ENCODE measurements around the gene ZNF778. TPM values are rescaled to one million over a fixed set of nuclear protein-coding genes. Genes with fewer than 3 reads are reported as not detected.

ZNF778 gene
- total and polyA plus RNA-seq, 11 donors, result 1.6 to 14.6 (median 9.2) TPM

- H3K4me3 ChIP-seq, result no peak overlapping the region
- no peaks in the 10 kb centered on the region for H3K9me3 ChIP-seq
- TF ChIP-seq CTCF (IDR thresholded peaks at IDR 0.05) (no peak), POLR2A (IDR thresholded peaks at IDR 0.05) (no peak)
- ATAC-seq (no peak), DNase-seq (peak in 2 of 5 donors; percentile 14 to 48)
- peaks cover 0 to 19% (median 7%) of the 10 kb centered on the region in 12 donors for H3K4me1 ChIP-seq
- intact Hi-C loops (cut with DNase I), result loop anchor here in 1 of 10 donors (10.0 kb wide), 1 partner anchor 381 kb away; the partner anchor contains the start of gene APRT
- H3K27me3 ChIP-seq, result peaks cover 20 to 33% (median 29%) of the 10 kb centered on the region in 9 donors
- H3K36me3 ChIP-seq, result no peaks in the 10 kb centered on the region
- H3K27ac ChIP-seq, result no peak overlapping the region
- WGBS, 4 donors, result 80 to 90% (median 87%) methylated on average over 18 to 21 of the region's 21 CpGs
Measured at GRCh38 chr16:89195521-89196171, 21.9 kb upstream of the ZNF778 start.

- 81 to 92% (median 89%) methylated on average over 8 to 13 of the region's 13 CpGs for WGBS, 4 donors
- no peak for TF ChIP-seq CTCF (IDR thresholded peaks at IDR 0.05)
- ATAC-seq (no peak), DNase-seq (peak in 2 of 5 donors; percentile 20 to 30)
- Histone ChIP-seq H3K36me3 (no peaks in the 10 kb centered on the region), H3K4me3 (no peak overlapping the region), H3K27me3 (peaks cover 25 to 44% (median 34%) of the 10 kb centered on the region in 9 donors), H3K4me1 (peaks cover 0 to 23% (median 1%) of the 10 kb centered on the region in 12 donors), H3K27ac (no peak overlapping the region), H3K9me3 (no peaks in the 10 kb centered on the region)
- intact Hi-C loops (cut with DNase I), result loop anchor here in 1 of 10 donors (10.0 kb wide), 1 partner anchor 382 kb away; the partner anchor contains the start of gene APRT
Measured at GRCh38 chr16:89197033-89197632, 20.4 kb upstream of the ZNF778 start.

- WGBS, 4 donors, result 81 to 89% (median 84%) methylated on average over 17 to 26 of the region's 26 CpGs
- intact Hi-C loops (cut with DNase I), result loop anchor here in 1 of 10 donors (10.0 kb wide), 1 partner anchor 383 kb away; the partner anchor contains the start of gene APRT
- peaks cover 0 to 20% (median 0%) of the 10 kb centered on the region in 12 donors for H3K4me1 ChIP-seq
Measured at GRCh38 chr16:89197633-89198416, 19.7 kb upstream of the ZNF778 start.

More at GRCh38 chr16:89197633-89198416, 19.7 kb upstream of the ZNF778 start:
- Histone ChIP-seq H3K36me3 (no peaks in the 10 kb centered on the region), H3K27ac (no peak overlapping the region), H3K27me3 (peaks cover 25 to 51% (median 40%) of the 10 kb centered on the region in 9 donors), H3K4me3 (no peak overlapping the region), H3K9me3 (peaks cover 0 to 4% (median 0%) of the 10 kb centered on the region in 12 donors)
- ATAC-seq (no peak), DNase-seq (peak in 2 of 5 donors; percentile 10 to 57)
- TF ChIP-seq CTCF (IDR thresholded peaks at IDR 0.05) (no peak), POLR2A (IDR thresholded peaks at IDR 0.05) (no peak)
